H1 (cell line): ENCODE data around the gene DNASE2B. TPM values are rescaled to one million over a fixed set of nuclear protein-coding genes. Genes with fewer than 3 reads are reported as not detected.

Experiments used
- CTCF ChIA-PET: fragments of 300-600 bp; sonication (Branson Sonifier 250); formaldehyde crosslinking; loops from one replicate; lab custom pipeline; 2021; ENCODE audit not compliant: partially characterized antibody; lab: Charles Lee
- POLR2A ChIA-PET: fragments of 300-600 bp; sonication (Branson Sonifier 250); formaldehyde crosslinking; loops from one replicate; lab custom pipeline; 2021; ENCODE audit warnings: inconsistent platforms; ENCODE audit not compliant: partially characterized antibody; lab: Charles Lee
- DNase-seq, 2 experiments: peaks; one replicate each; pipeline versions ENCODE4 v3.0.0 to v3.0.0-alpha.2; 2010 to 2022; ENCODE audit warnings: low spot score in 2 of 2, low read depth in 1 of 2, mixed read lengths in 1 of 2
- FAIRE-seq: peaks from 2 replicates; lab custom pipeline; 2011; peaks lifted over from hg19 to GRCh38; lab: Jason Lieb, UNC
- H2AFZ ChIP-seq: 2 replicates; pipeline ENCODE4 v1.8.1; 2012; ENCODE audit warnings: low read length, inconsistent platforms
- H2AK5ac ChIP-seq: 2 replicates; pipeline ENCODE4 v1.6.1; 2013; ENCODE audit warnings: low read depth, low read length
- H2BK120ac ChIP-seq: replicated peaks from 2 replicates; pipeline ENCODE3; 2013; ENCODE audit warnings: low read depth, low read length, inconsistent platforms
- H2BK12ac ChIP-seq: 2 replicates; pipeline ENCODE4 v1.6.1; 2013; ENCODE audit warnings: low read depth, low read length
- H2BK15ac ChIP-seq: 2 replicates; pipeline ENCODE4 v1.6.1; 2013; ENCODE audit warnings: low read length
- H2BK20ac ChIP-seq: 2 replicates; pipeline ENCODE4 v1.6.1; 2013; ENCODE audit warnings: low read length
- H2BK5ac ChIP-seq: 2 replicates; pipeline ENCODE4 v1.6.1; 2013; ENCODE audit warnings: low read depth, low read length
- H3K14ac ChIP-seq: 2 replicates; pipeline ENCODE4 v1.6.1; 2013; ENCODE audit warnings: inconsistent platforms; ENCODE audit not compliant: insufficient read length
- H3K18ac ChIP-seq: 2 replicates; pipeline ENCODE4 v1.6.1; 2013; ENCODE audit warnings: low read length; ENCODE audit errors: extremely low read depth
- H3K23ac ChIP-seq: 2 replicates; pipeline ENCODE4 v1.6.1; 2013; ENCODE audit warnings: inconsistent platforms; ENCODE audit not compliant: insufficient read length
- H3K23me2 ChIP-seq: 2 replicates; pipeline ENCODE4 v1.6.1; 2013; ENCODE audit warnings: low read depth, low read length
- H3K27ac ChIP-seq: 2 replicates; pipeline ENCODE4 v1.6.1; 2011; ENCODE audit warnings: low read depth, low read length, inconsistent platforms
- H3K27me3 ChIP-seq, 4 experiments: replicated peaks in 1 of 4; 1 replicate in 1 of 4; 2 replicates in 3 of 4; pipeline versions ENCODE4 v1.6.1 to v1.8.1; 2011 to 2013; ENCODE audit warnings: low read length in 3 of 4, mild to moderate bottlenecking in 3 of 4, inconsistent platforms in 2 of 4, mixed read lengths in 2 of 4, moderate library complexity in 1 of 4; ENCODE audit not compliant: control insufficient read depth in 3 of 4, insufficient read depth in 3 of 4; ENCODE audit errors: extremely low read depth in 1 of 4
- H3K36me3 ChIP-seq, 4 experiments: 2 replicates each; pipeline versions ENCODE4 v1.6.1 to v1.8.1; 2011 to 2013; ENCODE audit warnings: mild to moderate bottlenecking in 4 of 4, low read length in 3 of 4, moderate library complexity in 2 of 4, control low read depth in 1 of 4, inconsistent platforms in 1 of 4; ENCODE audit not compliant: insufficient read depth in 4 of 4, control insufficient read depth in 2 of 4
- H3K4ac ChIP-seq: replicated peaks from 2 replicates; pipeline ENCODE3; 2013; ENCODE audit warnings: low read length, low read depth, mixed read lengths, inconsistent platforms; ENCODE audit not compliant: insufficient read length
- H3K4me1 ChIP-seq, 4 experiments: replicated peaks in 1 of 4; 1 replicate in 1 of 4; 2 replicates in 3 of 4; pipeline versions ENCODE4 v1.6.1 to v1.8.1; 2011 to 2013; ENCODE audit warnings: low read length in 3 of 4, inconsistent platforms in 2 of 4, mixed read lengths in 1 of 4; ENCODE audit not compliant: insufficient read depth in 4 of 4, control insufficient read depth in 3 of 4
- H3K4me2 ChIP-seq, 2 experiments: 2 replicates each; pipeline versions ENCODE4 v1.6.1 to v1.8.1; 2011 to 2013; ENCODE audit warnings: low read depth in 2 of 2, low read length in 2 of 2, control low read depth in 1 of 2, inconsistent platforms in 1 of 2, mild to moderate bottlenecking in 1 of 2; ENCODE audit not compliant: insufficient read depth in 1 of 2
- H3K4me3 ChIP-seq, 4 experiments: fragments of 200-600, 300-600 bp in 1 of 4; sonication (generic), shearing (Covaris generic), sonication (Bioruptor Twin) in 1 of 4; 2 replicates each; pipeline versions ENCODE4 v1.5.1 to v1.8.1; 2011 to 2016; ENCODE audit warnings: low read length in 4 of 4, low read depth in 3 of 4, control low read depth in 2 of 4, inconsistent platforms in 2 of 4, mild to moderate bottlenecking in 2 of 4, mixed read lengths in 1 of 4, moderate library complexity in 1 of 4; ENCODE audit not compliant: insufficient read depth in 2 of 4; ENCODE audit errors: extremely low read depth in 1 of 4
- H3K56ac ChIP-seq: replicated peaks from 2 replicates; pipeline ENCODE3; 2013; ENCODE audit warnings: low read depth, mild to moderate bottlenecking, mixed read lengths, low read length, inconsistent platforms; ENCODE audit not compliant: insufficient read length
- H3K79me1 ChIP-seq: 2 replicates; pipeline ENCODE4 v1.6.1; 2013; ENCODE audit warnings: low read depth, low read length, control low read depth
- H3K79me2 ChIP-seq, 2 experiments: 2 replicates each; pipeline versions ENCODE4 v1.6.1 to v1.8.1; 2012 to 2013; ENCODE audit warnings: low read length in 2 of 2, mild to moderate bottlenecking in 2 of 2, inconsistent platforms in 1 of 2; ENCODE audit not compliant: insufficient read depth in 2 of 2, control insufficient read depth in 1 of 2
- H3K9ac ChIP-seq, 4 experiments: replicated peaks in 1 of 4; 1 replicate in 1 of 4; 2 replicates in 3 of 4; pipeline versions ENCODE4 v1.6.1 to v1.8.1; 2011 to 2013; ENCODE audit warnings: low read depth in 3 of 4, low read length in 3 of 4, control low read depth in 2 of 4, mild to moderate bottlenecking in 2 of 4, moderate library complexity in 2 of 4, inconsistent platforms in 1 of 4; ENCODE audit errors: extremely low read depth in 1 of 4
- H3K9me3 ChIP-seq, 2 experiments: 2 replicates each; pipeline versions ENCODE4 v1.6.1 to v1.8.1; 2012 to 2013; ENCODE audit warnings: mild to moderate bottlenecking in 2 of 2, moderate library complexity in 2 of 2, control low read depth in 1 of 2, inconsistent platforms in 1 of 2, low read depth in 1 of 2, low read length in 1 of 2, mixed read lengths in 1 of 2; ENCODE audit not compliant: insufficient read depth in 2 of 2
- H4K20me1 ChIP-seq, 2 experiments: replicated peaks in 1 of 2; 2 replicates each; pipeline versions ENCODE3 to v1.8.1; 2011 to 2013; ENCODE audit warnings: inconsistent platforms in 2 of 2, low read length in 2 of 2, mild to moderate bottlenecking in 1 of 2; ENCODE audit not compliant: insufficient read depth in 2 of 2, control insufficient read depth in 1 of 2
- H4K5ac ChIP-seq: 2 replicates; pipeline ENCODE4 v1.6.1; 2013; ENCODE audit warnings: low read length, low read depth, mixed read lengths, inconsistent platforms; ENCODE audit not compliant: insufficient read length
- H4K8ac ChIP-seq: 2 replicates; pipeline ENCODE4 v1.8.0; 2013; ENCODE audit warnings: mild to moderate bottlenecking, moderate library complexity, low read length, inconsistent platforms; ENCODE audit not compliant: insufficient read depth; ENCODE audit errors: extremely low read depth
- H4K91ac ChIP-seq: replicated peaks from 2 replicates; pipeline ENCODE3; 2013; ENCODE audit warnings: low read length, mixed read lengths, inconsistent platforms; ENCODE audit not compliant: insufficient read length
- PHF8 ChIP-seq: fragments of 200-600 bp; sonication (generic); conservative IDR thresholded peaks from 2 replicates; pipeline ENCODE4 v1.7.1; 2012; ENCODE audit warnings: low read depth, mild to moderate bottlenecking, inconsistent platforms, low read length, moderate library complexity
- SUZ12 ChIP-seq: fragments of 200-600 bp; sonication (generic); IDR thresholded peaks from 2 replicates; pipeline ENCODE4 v1.6.1; 2012; ENCODE audit warnings: mild to moderate bottlenecking, inconsistent platforms, low read length, moderate library complexity, mixed read lengths
- polyA plus RNA-seq, 7 experiments: library from polyadenylated mRNA; depleted of rRNA in 3 of 7; stranded (reverse) in 5 of 7; unstranded in 2 of 7; fragments of >200 nt in 5 of 7; fragments of 200-250 nt in 2 of 7; gene quantifications; 1 replicate in 5 of 7; 2 replicates in 1 of 7; 4 replicates in 1 of 7; pipeline versions ENCODE4 v1.2.1 to v1.2.3, GENCODE V29; 2011 to 2013; ENCODE audit warnings: missing spikeins in 2 of 7, mixed read lengths in 2 of 7
- total RNA-seq: library from RNA; stranded (reverse); fragmentation: NEBNext Ultra II Directional; extraction: Animal tissue kit (Norgen Biotek cat#: 25700); gene quantifications from 2 replicates; pipeline ENCODE4 v1.2.1, GENCODE V29; 2021
- TF ChIP-seq, protein P1 (sequence below): IDR thresholded peaks from 2 replicates; pipeline ENCODE4 v1.6.1; 2011; ENCODE audit warnings: low read length, improper control_type of control experiment

Gene DNASE2B
- total and polyA plus RNA-seq, 2 of the 8 experiments (the other 6 are each of a cell fraction or from before 2014, with no cell fraction given) = not detected

DNA sequence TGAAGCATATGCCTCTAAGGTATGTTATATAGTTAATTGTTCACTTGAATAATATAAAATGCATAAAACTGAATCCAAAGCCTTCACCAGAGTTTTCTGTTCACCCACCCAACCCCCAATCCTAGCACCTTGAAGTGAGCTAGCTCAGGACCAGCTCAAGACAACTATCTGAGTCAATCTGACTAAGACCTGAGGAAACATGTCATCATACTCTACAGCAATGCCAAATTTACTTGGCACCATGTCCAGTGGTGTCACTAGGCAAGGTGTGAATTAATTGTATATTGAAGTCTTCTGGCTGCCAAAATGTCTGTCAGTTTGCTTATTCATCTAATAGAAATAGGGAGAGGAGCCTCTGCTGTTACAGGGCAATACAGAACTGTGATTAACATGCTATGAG, 3.8 kb downstream of the DNASE2B start:
- no peaks in the 10 kb centered on the region for H3K23me2 ChIP-seq
- H3K9me3 ChIP-seq = no peaks in the 10 kb centered on the region
- H3K27me3 ChIP-seq = no peaks in the 10 kb centered on the region
- H3K9ac ChIP-seq = no peak overlapping the region
- ChIA-PET POLR2A (no interaction called here), CTCF (interaction anchor here (0.6 to 0.8 kb wide), 2 partner anchors 41 to 753 kb away, joined by 3 read pairs; no protein-coding TSS in a partner anchor)
- H4K5ac ChIP-seq = no peak overlapping the region
- H2AK5ac ChIP-seq = no peak overlapping the region
- H4K91ac ChIP-seq = no peak overlapping the region
- no peak overlapping the region for H3K18ac ChIP-seq
- H2BK15ac ChIP-seq = no peak overlapping the region
- H2BK12ac ChIP-seq = no peak overlapping the region
- no peak overlapping the region for H2BK5ac ChIP-seq
- no peak overlapping the region for H3K14ac ChIP-seq
- H3K4ac ChIP-seq = no peak overlapping the region
- TF ChIP-seq SUZ12 = no peak
- no peak for TF ChIP-seq PHF8
- TF ChIP-seq, protein P1, sequence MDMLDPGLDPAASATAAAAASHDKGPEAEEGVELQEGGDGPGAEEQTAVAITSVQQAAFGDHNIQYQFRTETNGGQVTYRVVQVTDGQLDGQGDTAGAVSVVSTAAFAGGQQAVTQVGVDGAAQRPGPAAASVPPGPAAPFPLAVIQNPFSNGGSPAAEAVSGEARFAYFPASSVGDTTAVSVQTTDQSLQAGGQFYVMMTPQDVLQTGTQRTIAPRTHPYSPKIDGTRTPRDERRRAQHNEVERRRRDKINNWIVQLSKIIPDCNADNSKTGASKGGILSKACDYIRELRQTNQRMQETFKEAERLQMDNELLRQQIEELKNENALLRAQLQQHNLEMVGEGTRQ = no peak
- DNase-seq (no peak), FAIRE-seq (no peak)
- H3K27ac ChIP-seq = no peak overlapping the region
- no peak overlapping the region for H2BK20ac ChIP-seq
- H4K20me1 ChIP-seq = no peaks in the 10 kb centered on the region
- no peak overlapping the region for H3K23ac ChIP-seq
- H3K4me3 ChIP-seq = no peak overlapping the region
- H3K79me1 ChIP-seq = no peaks in the 10 kb centered on the region
- no peak overlapping the region for H2BK120ac ChIP-seq
- no peak overlapping the region for H2AFZ ChIP-seq
- no peak overlapping the region for H3K56ac ChIP-seq
- H3K36me3 ChIP-seq = no peaks in the 10 kb centered on the region
- no peaks in the 10 kb centered on the region; a peak in 1 of 7 replicates for H3K4me1 ChIP-seq
- no peak overlapping the region for H4K8ac ChIP-seq
- H3K4me2 ChIP-seq = no peak overlapping the region
- no peaks in the 10 kb centered on the region for H3K79me2 ChIP-seq
